22Rv1 (cell line): Measurements from ENCODE around the gene WWOX.

Experiments
- CTCF ChIP-seq: fragments of 450-650 bp; IDR thresholded peaks from 2 replicates; pipeline ENCODE4 v1.5.1; 2017; ENCODE audit warnings: mild to moderate bottlenecking
- ZFX ChIP-seq: fragments of 450-650 bp; IDR thresholded peaks from 2 replicates; pipeline ENCODE4 v1.6.1; 2017; ENCODE audit warnings: antibody characterized with exemption, borderline replicate concordance

GRCh38 chr16:78737630-78738029 lies 638.2 kb downstream of the WWOX start:
- TF ChIP-seq CTCF (no peak), ZFX (no peak)
